ENCODE data around the gene MBD3. TPM values are rescaled to one million over a fixed set of nuclear protein-coding genes. Genes with fewer than 3 reads are reported as not detected.

The MBD3 gene
- total RNA-seq, 1 experiment from 2014 or later: 45.8 TPM

GRCh38 chr19:1571358-1571757, 21.3 kb downstream of the MBD3 start:
- no peak for DNase-seq (ENCODE audit: low spot score)

DNA sequence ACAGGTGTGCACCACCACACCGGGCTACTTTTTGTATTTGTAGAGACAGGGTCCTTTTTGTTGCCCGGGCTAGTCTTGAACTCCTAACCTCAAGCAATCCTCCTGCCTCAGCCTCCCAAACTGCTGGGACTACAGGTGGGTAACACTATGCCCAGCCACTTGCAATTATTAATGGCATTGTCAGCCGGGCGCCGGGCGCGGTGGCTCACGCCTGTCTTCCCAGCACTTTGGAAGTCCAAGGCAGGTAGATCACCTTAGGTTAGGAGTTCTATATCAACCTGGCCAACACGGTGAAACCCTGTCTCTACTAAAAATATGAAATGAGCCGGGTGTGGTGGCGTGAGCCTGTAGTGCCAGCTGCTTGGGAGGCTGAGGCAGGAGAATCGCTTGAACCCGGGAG, 21.8 kb downstream of the MBD3 start:
- no peak for DNase-seq (ENCODE audit: low spot score)

- DNase-seq (ENCODE audit: low spot score): no peak
Measured at GRCh38 chr19:1569997-1570396, 22.7 kb downstream of the MBD3 start.

DNA sequence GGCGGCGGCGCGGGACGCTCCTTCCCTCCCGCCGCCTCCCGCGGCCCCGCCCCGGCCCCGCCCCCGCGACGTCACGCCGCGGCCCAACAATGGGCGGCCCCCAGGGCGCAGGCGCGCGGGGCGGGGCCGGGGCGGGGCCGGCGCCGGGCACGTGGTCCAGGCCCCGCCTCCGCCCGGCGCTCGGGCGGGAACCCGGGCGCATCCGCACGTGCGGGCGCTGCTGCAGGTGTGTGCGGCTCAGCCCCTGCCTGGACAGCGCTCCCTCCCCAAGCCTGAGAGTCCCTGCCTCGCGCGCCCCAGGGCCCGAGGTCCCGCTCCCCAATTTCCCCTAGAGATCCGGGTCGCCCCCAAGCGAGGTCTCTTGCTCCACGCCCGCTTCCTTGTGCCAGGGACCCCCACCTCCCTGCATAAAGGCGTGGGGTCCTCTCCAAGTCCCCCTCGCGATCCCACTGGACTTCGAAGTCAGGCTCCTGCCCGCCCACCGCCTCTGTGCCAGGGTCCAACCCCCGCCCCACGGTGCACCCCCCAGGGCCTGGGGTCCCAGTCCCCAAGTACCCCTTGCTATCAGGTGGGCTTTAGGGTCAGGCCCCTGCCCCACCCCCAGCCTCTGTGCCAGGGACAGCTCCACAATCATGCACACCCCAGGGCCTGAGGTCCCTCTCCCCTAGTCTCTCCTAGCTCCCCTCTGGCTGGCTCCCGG, 24.2 kb downstream of the MBD3 start, which contains the start of gene MEX3D:
TSS of gene MEX3D (minus strand) at position 6 of the 700 bp plus-strand sequence. CDS start 267 bp downstream, outside the sequence.
- DNase-seq (ENCODE audit: low spot score): no peak

GRCh38 chr19:1567848-1568227, 24.8 kb downstream of the MBD3 start:
- DNase-seq (ENCODE audit: low spot score): no peak

DNA sequence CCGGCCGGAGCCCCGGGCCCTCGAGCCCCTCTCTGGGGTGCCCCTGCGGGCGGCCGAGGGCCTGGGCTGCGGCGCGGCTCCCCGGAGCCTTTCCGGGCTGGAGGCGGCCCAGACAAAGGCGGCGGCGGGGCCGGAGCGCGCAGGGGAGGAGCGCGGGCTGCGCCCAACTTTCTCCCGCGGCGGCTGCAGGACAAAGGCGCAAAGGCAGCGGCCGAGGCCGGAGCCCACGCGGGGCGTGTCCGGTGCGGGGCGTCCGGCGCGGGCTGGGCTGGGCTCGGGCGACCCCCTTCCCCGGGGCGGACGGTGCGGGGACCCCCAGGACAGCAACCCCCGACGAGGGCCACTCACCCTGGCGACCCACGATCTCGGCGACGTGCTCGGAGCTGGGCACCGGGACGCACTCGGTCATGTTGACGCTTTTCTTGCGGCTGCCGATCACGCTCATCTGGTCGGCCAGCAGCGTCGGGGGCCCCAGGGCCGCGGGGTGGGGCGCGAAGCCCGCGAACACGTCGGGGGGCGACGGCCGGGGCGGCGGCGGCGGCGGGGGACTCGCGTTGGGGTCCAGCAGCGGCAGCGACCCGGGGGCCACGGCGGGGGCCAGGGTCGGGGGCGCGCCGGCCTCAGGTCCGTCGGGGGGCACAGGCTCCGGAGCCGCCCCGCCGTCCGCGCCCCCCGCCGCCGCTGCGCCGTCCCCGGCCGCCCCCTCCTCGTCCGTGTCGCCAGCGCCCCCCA, 25.4 kb downstream of the MBD3 start:
- DNase-seq (ENCODE audit: low spot score): no peak

DNA sequence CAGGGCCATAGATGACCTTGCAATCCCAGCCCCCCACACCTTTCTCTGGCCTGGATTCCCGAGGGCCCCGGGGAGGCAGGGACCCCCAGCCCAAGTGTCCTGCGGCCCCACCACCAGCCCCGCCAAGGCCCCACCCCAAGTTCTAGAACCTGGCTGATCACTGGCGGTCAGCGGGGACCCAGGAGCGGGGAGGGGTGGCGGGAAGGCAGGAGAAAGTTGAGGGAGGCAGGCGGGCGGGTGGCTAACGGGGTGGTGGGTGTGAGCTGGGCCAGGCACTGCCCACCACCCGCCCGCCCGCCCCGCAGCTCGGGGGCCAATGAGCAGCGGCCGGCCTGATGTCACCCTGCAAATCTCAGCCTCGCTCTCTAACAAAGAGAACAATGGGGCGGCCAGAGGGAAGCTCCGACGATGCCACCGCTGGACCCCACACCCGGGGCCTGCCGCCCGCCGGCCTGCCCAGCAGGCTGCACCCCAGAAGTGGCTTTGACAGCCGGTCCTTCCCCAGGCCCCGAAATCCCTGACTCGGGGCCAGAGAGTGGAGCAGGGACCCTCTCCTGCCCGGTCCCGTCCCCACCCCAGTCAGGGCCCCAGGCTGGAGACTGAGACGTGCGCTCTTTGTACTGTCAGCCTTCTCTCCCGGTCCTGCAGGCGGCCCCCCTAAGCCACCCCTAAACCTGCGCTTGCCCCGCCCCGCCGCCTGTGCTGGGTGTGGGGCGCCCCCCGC, 26.1 kb downstream of the MBD3 start:
- peak; percentile 57 for DNase-seq (ENCODE audit: low spot score)

- no peak for DNase-seq (ENCODE audit: low spot score)
Measured at GRCh38 chr19:1563251-1563650, 29.4 kb downstream of the MBD3 start.

DNA sequence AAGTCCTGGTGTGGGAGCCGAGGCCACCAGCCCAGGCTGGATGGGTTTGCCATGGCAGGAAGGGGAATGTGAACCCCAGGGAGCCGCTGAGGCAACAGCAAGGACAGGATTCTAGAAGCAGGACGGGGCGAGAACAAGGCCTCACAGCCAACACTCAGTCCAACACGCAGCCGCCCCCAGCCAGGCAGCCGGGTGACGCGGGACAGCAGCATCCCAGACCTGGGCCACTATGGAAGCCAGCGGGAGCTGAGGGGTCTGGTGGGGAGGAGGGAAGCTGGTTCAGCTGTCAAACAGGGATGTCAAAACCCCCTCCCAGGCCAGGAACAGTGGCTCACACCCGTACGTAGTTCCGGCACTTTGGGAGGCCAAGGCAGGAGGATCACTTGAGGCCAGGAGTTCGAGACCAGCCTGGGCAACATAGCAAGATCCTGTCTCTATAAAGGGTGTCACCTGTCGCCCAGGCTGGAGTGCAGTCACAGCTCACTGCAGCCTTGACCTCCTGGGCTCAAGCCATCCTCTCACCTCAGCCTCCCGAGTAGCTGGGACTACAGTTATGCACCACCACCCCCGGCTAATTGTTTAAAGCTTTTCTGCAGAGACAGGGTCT, 31.3 kb downstream of the MBD3 start:
- DNase-seq (ENCODE audit: low spot score): no peak

- DNase-seq (ENCODE audit: low spot score): no peak
Measured at GRCh38 chr19:1560286-1560882, 32.3 kb downstream of the MBD3 start.

DNA sequence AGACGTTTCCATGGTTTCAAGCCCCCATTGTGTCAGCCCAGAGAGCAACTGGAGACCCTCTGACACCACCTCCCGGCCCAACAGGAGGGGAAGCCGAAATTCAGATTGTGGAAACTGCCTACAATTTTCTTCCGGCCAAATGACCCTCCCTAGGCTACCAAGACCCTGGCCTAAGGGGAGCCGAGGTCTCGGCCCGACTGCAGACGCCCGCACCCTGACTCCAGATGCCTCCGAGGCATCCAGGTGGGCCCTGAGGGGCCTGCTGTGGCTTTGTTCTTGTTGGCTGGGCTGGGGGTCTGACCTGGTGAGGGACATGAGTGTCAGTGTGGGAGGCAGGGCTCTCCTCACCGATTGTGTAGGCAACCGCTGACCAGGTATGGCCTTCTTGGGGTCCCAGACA, 34.1 kb downstream of the MBD3 start:
- DNase-seq (ENCODE audit: low spot score): no peak

DNA sequence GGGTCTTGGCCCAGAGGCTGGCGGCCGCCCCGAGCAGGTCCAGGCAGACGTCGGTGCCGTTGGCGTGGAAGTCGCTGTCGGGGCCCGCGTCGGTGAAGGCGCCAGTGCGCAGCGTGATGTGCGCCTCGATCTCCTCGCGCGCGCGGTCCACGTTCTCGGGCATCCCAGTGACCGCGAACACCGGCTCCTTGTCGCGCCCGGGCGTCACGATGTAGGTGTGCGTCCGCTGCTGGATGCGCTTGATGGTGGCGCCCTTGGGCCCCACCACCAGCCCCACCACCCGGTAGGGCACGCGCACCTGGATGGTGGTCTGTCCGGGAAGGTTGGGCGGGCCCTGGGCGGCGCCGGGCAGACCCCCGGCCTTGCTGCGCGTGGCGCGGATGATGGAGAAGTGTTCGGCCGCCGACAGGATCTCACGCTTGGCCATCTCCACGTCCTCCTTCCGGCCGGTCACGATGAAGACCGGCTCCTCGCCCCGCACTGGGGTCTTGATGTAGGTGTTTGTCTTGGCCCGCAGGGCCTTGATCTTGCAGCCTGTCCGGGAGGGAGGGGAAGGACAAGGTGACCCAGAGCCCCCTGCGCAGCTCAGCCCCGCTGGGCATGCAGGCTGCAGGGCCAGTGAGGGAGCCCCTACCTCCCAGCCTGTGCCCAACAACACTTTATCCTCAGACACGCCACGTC, 36.1 kb downstream of the MBD3 start:
- no peak for DNase-seq (ENCODE audit: low spot score)

- DNase-seq (ENCODE audit: low spot score): no peak
Measured at GRCh38 chr19:1555487-1556389, 36.9 kb downstream of the MBD3 start.

- no peak for DNase-seq (ENCODE audit: low spot score)
Measured at GRCh38 chr19:1554968-1555367, 37.7 kb downstream of the MBD3 start.

DNA sequence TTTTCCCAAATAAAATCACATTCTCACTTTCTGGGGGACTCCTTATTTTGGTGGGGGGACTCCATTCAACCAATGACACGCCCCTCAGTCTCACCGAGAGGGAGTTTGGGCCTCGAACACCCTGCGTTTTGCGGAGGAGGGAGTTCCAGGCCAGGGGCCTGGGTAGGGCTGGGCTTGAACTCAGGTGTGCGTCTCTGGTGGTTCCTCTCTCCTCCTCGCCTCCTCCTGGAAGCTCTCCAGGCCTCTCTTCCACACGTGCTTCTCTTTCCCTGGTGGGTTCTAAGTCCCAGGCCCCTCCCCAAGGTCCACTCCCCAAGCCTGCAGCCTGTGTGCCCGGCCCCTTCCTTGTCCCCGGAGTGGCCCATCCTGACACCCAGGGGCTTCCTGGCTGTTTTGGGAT, 39.2 kb downstream of the MBD3 start:
- no peak for DNase-seq (ENCODE audit: low spot score)

DNA sequence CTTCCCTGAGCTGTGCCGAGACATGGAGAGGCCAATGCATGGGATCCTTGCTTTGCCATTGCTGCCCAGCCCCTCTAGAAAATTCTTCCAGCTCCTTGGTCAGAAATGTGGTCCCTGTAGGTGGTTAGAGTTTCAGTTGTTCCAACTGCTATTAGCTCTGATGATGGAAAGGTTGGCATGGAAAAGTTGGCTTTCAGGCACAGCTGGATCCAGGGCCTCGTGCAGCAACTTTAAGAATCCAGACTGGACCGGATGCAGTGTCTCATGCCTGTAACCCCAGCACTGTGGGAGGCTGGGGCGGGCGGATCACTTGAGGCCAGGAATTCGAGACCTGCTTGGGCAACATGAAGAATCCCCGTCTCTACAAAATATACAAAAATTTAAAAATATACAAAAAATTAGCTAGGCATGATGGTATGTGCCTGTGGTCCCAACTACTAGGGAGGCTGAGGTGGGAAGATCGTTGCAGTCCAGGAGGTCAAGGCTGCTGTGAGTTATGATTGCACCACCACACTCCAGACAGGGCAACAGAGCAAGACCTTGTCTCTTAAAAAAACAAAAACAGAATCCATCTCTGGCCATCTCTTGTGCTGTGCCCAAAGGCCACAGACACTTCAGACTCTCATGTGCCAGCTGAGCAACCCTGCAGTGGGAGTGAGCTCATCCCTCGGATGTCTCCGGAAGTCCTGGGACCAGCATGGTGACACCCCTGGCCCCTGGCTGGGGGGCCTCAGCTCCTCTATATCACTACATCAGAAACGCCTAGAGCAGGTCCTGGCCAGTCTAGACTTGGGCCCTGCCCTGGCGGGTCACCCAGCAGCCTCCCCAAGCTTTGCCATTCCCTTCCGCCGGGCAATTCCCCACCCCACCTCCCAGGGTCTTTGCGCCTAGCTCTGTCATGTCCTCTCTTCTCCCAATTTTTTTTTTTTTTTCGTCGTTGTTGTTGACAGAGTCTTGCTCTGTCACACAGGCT, 41.3 kb downstream of the MBD3 start:
- DNase-seq (ENCODE audit: low spot score): no peak

- no peak for DNase-seq (ENCODE audit: low spot score)
Measured at GRCh38 chr19:1549332-1549945, 43.2 kb downstream of the MBD3 start.

GRCh38 chr19:1540365-1540925, 52.2 kb downstream of the MBD3 start:
- DNase-seq (ENCODE audit: low spot score): no peak
